Hematopoietic multipotent progenitor cell treated with erythropoietin and hydrocortisone succinate and interleukin-3 and kit ligand, for 4 days (in vitro differentiated cells): Measurements from ENCODE around the gene ARID4A.
A peak's percentile ranks its signal among the peaks of the same experiment; 100 is the strongest.
"Not testable (repeated sequence)": the region's sequence is repeated elsewhere in the genome, so short reads cannot be mapped to it uniquely, and the experiment has no call there.

Experiments
- DNase-seq: peaks from one replicate; pipeline ENCODE4 v3.0.0-alpha.2; 2015

ARID4A gene, protein sequence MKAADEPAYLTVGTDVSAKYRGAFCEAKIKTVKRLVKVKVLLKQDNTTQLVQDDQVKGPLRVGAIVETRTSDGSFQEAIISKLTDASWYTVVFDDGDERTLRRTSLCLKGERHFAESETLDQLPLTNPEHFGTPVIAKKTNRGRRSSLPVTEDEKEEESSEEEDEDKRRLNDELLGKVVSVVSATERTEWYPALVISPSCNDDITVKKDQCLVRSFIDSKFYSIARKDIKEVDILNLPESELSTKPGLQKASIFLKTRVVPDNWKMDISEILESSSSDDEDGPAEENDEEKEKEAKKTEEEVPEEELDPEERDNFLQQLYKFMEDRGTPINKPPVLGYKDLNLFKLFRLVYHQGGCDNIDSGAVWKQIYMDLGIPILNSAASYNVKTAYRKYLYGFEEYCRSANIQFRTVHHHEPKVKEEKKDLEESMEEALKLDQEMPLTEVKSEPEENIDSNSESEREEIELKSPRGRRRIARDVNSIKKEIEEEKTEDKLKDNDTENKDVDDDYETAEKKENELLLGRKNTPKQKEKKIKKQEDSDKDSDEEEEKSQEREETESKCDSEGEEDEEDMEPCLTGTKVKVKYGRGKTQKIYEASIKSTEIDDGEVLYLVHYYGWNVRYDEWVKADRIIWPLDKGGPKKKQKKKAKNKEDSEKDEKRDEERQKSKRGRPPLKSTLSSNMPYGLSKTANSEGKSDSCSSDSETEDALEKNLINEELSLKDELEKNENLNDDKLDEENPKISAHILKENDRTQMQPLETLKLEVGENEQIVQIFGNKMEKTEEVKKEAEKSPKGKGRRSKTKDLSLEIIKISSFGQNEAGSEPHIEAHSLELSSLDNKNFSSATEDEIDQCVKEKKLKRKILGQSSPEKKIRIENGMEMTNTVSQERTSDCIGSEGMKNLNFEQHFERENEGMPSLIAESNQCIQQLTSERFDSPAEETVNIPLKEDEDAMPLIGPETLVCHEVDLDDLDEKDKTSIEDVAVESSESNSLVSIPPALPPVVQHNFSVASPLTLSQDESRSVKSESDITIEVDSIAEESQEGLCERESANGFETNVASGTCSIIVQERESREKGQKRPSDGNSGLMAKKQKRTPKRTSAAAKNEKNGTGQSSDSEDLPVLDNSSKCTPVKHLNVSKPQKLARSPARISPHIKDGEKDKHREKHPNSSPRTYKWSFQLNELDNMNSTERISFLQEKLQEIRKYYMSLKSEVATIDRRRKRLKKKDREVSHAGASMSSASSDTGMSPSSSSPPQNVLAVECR

DNA sequence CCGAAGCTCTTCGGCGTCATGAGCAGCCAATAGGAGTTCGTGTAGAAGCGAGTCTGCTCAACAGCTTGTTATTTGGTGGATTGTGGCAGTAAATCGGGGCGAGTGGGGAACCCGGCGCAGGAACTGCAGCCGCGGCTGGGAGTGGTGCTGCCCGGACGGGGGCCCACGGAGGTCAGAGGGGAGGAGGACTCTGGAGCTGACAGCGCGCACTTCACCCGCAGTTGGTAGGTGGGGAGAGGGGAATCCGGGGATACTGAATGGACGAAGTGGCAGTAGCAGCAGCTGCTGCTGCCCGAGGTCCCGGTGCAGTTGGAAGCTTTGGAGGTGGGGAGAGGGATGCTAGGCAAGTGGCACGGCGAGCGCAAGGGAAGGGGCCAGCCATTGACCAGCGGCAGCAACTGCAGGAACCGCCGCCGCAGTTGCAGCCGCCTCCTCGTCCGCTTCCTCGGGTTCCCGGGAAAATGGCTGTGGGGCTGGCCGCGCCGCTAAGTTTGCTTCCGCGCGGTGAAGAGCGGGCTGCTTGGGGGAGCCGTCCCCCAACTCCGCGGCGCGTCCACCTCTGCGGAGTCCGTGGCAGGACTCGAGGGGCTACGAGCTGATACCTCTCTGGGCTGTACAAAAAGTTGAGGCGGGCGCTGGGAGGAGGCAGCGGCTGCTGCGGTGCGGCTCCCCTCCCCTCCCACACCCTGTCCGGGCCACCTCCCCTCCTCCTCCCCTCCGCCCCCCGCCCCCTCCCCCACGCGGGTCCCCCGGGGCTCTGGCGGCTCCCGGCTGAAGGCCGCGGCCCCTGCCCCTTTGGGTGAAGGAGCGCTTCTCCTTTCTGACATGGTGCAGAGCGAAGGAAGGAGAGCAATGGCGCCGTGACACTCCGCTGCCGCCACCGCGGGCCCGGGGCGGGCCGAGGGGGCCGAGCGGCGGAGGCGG lies at the start of gene ARID4A:
TSS of gene ARID4A (plus strand) at position 79 of the 924 bp plus-strand sequence. CDS start 1,300 bp downstream, outside the sequence.
- peak; percentile 54 for DNase-seq

DNA sequence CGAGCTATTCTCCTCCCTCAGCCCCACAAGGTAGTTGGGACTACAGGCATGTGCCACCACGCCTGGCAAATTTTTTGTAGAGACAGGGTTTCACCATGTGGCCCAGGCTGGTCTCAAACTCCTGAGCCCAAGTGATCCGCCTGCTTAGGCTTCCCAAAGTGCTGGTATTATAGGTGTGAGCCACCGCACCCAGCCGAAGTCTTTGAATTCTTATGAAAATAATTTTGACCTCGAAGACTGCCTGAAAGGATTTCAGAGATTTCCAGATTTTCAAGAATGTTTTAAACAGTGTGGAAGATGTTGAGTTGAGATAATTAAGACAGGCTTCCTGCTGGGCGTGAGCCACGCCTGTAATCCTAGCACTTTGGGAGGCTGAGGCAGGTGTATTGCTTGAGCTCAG lies 48.7 kb upstream of the ARID4A start:
- DNase-seq: no peak

DNA sequence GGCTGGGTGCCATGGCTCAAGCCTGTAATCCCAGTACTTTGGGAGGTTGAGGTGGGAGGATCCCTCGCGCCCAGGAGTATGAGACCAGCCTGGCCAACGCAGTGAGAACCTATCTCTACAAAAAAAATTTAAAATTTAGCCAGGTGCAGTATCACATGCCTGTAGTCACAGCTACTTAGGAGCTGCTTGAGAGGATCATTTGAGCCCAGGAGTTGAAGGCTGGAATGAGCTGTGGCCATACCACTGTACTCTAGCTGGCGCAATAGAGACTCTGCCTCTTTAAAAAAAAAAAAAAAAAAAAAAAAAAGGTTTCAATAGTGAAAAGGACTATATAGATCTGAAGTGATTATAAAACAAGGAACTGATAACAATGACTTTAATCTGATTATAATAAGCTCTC lies 40.2 kb upstream of the ARID4A start:
- DNase-seq: peak; percentile 34

DNA sequence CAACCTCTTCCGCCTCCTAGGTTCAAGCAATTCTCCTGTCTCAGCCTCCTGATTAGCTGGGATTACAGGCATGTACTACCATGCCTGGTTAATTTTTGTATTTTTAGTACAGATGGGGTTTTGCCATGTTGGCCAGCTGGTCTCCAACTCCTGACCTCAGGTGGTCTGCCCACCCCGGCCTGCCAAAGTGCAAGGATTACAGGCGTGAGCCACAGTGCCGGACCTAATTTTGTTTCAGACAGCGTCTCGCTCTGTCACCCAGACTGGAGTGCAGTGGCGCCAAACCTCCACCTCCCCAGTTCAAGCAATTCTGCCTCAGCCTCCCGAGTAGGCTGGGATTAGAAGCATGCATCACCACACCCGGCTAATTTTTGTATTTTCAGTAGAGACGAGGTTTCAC lies 36.4 kb upstream of the ARID4A start:
- not testable (repeated sequence) for DNase-seq

DNA sequence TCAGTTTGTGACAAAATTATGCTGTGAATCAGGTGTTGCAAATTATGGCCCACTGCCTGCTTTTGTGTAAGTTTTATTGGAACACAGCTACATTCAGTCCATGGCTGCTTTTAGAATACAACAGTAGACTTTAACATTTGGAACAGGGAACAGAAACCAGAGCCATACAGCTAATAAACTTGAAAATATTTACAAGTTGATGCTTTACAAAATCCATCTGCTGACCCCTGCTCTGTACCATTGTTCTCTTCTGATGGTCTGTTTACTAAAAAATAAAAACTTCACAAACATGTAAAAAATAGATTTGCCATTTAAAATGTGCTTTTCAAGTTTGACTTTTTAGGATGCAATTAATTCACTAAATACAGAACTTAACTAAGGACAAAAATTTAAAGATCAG lies 33.0 kb upstream of the ARID4A start:
- DNase-seq: no peak

DNA sequence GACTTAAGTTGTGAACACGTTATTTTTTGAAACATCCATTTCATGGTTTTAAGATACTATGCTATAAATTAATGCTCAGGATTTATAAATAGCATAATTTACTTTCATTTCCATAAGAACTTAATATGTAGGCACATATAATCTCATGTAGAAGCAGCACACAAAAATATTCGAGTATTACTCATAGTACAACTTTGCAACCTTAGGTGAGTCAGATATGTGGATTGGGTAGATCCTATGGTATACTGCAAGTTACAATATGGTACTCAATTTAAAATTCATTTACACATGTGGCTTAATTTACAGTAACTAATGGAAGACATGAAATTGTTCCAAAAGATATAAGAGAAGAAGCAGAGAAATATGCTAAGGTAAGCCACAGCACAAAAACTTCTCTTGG lies 27.7 kb upstream of the ARID4A start:
- no peak for DNase-seq

DNA sequence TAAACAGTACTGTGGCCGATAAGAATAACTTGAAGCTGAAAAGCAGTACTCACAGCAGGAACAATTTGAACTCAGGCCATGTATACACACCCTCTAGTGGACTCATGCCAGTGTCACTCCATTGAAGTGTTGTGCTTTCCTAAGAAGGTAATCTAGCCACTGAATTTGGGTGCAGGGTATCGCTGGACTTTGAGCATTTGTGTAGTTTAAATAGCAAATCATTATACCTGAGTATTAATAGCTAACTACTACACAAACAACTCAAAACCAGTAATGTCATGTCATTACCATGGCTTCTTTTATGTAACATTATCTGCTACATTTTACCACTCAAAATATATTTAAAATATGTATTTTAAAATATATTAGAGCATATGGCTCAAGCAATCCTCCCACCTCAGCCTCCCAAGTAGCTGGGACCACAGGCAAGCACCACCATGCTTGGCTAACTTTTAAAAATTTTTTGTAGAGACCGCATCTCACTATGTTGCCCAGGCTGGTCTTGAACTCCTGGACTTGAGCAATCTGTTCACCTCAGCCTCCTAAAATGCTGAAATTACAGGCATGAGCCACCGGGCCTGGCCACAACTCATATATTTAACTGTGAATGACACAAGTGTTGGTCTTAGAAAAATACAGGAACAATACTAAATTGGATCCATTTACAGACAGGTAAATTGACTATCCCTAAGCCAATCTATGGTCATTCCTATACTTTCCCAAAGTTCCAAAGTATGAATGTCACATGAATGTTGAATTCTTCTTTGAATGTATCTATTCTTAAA lies 25.6 kb upstream of the ARID4A start:
- peak; percentile 48 for DNase-seq

DNA sequence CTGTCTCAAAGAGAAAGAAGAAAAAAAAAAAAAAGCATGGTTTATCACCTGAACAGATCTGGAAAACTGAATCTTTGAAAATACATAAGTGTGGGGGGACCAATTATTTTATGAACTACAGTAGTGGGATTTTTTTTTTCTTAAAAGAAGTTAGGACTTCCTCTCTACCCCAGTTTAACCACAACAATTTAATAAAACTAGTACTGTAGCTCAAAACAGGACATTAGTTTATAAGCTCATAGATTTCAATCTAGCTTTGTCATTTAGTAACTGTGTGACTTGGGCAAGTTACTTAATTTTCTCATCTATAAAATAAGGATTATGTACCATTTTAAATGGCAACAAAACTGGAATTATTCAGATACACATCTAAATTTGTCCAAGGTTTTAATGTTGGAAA lies 23.5 kb upstream of the ARID4A start:
- DNase-seq: peak; percentile 32

DNA sequence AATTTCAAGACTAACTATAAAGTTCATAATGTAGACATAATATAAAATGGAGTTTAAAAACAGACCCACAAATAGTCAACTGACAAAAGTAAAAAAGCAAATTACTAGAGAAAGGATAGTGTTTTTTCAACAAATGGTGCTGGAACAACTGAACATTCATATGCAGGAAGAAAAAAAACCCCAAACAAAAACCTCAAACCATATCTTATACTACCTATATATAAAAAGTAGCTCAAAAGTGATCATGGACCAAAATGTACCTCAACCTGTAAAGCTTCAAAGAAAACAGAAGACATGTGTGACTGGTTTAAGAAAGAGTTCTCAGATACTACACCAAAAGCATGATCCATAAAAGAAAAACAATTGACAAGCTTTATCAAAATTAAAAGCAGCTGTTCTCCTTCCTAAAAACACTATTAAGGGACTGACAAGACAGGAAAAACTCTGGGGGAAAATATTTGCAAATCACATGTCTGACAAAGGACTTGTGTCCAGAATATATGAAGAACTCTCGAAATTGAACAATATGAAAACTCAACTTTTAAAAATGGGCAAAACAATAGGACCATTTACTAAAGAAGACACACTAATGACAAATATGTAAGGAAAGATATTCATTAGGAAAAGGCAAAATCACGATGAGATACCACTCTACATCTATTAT lies 22.7 kb upstream of the ARID4A start:
- no peak for DNase-seq

DNA sequence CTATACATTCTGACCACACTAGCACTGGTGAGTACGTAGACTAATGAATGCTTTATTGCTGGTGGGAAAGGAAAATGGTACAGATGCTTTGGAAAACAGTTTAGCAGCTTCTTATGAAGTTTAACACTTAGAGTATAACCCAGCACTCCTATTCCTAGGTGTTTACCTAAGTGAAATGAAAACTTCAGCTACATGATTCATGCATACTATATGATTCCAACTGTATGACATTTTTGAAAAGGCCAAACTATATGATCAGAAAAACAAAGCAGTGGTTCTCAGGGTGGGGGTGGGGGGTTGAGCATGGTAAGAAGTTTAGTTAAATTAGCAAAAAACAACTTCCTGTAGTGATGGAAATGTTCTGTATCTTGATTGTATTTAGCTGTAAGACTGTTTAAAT lies 22.1 kb upstream of the ARID4A start:
- DNase-seq: no peak

DNA sequence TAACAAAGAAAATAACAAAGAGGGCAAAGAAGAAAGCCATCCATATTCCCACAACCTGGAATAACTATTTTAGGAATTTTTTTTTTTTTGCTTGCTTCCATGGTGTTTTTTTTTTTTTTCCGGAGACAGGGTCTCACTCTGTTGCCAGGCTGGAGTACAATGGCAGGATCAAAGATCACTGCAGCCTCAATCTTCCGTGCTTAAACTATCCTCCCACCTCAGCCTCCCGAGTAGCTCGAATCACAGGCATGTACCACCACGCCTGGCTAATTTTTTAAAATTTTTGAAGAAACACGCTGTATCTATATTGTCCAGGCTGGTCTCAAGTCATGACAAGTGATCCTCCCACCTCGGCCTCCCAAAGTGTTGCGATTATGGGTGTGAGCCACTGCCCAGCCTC lies 20.2 kb upstream of the ARID4A start:
- no peak for DNase-seq

DNA sequence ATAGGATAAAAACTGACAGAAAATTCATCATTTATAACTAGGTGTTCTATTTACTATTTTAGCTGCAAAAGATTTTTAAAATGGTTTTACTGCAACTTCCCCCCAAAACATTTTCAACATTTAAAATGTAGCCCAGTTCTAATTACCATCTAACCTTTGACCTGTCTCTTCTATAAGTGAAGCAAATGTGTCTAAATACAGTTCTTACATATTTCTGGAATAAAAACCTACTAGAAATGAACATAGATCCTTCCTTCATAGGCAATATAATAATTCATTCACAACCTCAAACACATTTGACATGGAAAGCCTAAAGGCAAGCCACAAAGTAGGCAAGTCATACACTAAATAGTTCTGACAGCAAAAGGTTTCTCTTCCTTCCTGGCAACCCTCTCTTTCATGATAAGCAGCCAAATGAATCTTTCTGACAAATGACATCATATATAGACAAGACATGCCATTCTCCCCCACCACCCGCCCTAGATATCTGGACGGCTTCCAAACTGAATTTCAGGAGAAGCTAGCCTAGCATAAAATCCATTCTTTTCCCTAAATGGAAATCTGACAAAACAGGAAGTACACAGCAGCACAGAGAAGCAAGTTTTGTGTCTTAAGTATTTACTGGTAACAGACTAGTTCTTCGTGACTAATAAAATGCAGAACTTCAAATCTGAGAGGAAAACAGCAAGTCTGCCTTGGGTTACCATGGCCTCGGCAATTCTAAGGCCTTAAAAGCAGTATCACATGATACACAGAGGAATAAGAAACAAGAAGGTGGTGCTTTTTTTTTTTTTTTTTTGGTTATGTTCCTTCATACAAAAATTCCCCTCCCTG lies 17.2 kb upstream of the ARID4A start:
- DNase-seq: peak; percentile 73

DNA sequence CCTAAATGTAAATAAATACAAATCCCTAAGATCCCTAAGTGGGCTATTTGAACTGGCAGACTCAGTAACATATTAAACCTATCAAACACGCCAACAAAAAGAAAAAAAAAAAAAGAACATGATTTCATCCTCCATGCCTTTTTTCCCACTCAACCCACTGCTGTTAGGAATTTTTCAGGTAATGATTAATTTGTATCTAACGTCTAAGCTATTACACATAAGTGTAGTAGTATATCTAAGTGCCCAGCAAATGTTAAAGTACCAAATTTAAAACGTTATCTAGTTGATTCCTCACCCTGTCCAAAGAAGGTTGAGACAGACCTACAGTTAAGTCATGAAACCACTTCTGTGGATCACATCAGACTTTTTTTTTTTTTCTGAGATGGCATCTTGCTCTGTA lies 16.4 kb upstream of the ARID4A start:
- DNase-seq: no peak

DNA sequence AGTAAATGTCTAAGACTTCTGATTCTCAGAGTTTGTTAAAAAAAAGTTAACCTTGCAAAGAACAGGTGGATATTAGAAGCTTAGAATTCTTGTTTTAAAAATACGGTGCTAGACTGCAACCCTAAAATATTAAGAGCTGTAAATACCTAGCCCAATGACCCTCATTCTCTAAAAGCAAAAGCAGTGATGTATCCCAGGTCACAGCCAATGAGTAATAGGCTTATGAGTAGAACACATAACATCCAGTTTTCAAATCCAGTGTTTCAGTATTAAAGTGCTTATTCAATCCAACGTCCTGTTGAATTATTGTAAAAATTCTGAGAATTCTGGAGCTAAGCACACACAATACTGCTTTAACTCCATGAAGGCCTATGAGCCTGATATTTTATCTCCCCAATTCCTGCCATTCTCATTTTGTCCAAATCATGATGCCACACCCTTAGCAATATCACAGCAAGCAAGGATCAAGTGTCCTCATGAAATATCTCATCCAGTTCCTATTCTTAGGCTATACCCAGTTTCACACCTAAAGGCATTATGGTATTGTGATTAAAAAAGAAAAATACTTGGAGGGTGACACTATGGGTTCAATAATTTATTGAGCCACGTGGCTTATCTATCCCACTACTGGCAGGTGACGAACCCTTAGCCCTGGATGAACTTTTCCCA lies 15.3 kb upstream of the ARID4A start:
- DNase-seq: no peak

DNA sequence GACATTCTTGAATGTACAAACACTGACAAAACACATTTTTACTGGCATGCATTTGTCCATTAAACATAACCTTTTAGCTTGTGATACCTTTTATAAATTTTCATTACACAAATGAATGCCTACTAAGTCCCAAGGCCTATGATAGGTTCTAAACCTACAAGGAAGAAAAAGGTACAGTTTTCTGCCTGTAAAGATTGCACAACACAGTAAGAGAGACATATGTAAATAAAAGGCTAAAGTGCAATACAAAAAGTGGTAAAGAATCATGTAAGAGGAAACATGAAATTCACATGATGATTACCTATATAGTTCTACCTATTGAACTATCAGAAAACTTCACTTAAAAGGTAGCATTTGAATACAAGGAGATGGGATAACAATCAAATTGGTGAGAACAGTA lies 14.6 kb upstream of the ARID4A start:
- DNase-seq: no peak

DNA sequence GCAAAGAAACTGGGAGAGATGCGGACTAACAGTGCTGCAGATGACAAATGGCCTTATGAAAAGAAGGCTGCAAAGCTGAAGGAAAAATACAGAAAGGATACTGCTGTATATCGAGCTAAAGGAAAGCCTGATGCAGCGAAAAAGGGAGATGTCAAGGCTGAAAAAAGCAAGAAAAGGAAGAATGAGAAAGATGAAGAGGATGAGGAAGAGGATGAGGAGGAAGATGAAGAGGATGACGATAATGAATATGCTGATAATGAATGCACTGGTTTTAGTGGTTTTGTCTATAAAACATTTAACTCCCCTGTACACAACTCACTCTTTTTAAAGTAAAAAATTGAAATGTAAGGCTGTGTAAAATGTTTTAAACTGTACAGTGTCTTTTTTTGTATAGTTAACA lies 13.2 kb upstream of the ARID4A start:
- no peak for DNase-seq

DNA sequence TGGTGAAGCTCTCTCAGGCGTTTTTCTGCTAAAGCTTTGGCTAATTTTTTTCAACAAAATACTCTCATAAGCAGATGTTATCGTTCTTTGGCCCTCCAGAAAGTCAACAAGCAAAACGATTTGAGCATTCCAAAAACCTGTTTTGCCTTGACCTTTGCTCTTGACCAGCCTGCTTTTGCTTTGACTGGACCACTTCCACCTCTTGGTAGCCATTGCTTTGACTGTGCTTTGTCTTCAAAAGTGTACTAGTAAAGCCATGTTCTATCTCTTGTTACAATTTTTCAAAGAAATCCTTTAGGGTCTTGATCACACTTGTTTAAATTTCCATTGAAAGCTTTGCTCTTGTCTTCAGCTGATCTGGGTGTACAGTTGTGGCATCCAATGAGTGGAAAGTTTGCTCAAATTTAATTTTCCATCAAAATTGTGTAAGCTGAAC lies 10.7 kb upstream of the ARID4A start:
- DNase-seq: no peak

DNA sequence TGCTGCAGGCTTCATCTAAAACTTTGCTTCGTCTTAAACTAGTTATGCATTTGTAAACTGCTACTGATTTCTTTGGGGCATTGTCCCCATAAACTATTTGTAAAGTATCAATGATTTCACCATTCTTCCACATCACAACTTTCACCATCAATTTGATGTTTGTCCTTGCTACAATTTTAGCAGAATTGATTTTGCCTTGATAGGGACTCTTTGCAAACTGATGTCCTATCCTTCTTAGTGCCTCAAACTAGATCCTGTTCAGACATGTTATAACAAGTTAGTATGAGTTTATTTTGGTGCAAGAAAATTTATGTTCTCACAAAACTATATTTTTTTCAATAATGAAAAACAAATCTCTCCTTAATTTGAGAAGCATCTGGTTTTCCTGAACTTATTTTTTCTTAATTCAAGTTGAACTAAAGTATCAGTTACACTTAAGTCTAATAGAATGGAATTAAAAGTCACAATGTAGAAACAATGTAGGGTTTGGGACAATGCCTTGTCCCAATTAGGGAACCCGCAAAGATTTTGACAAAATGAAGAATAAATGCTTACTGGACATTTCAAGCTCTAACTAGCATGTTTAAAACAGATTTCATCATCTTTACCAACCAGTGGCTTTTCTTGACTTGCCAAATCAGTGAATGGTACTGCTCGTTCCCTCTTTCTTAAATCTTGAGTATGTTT lies 10.1 kb upstream of the ARID4A start:
- DNase-seq: no peak

DNA sequence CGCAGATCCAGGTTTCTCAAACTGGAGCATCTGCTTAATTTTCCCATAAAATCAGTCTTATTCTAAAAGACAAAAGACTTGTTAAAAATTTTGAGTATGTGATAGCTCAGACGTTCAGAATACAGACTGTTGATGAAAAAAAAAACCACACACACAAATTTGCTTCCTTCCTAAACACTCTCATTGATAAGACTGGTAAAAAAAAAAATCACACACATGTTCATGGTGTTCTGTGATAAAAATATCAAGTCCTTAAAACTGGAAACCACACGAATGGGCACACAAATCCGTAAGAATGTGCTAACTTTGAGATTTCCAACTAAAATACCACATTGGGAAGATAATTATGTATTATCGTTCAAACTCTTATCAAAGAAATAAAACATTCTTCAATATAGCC lies 6.7 kb upstream of the ARID4A start:
- peak; percentile 80 for DNase-seq
